Daoy (cell line): ENCODE results near the gene FAM3C. TPM values are rescaled to one million over a fixed set of nuclear protein-coding genes. Genes with fewer than 3 reads are reported as not detected.

Experiments used
- DNase-seq: peaks from one replicate; pipeline ENCODE4 v3.0.0-alpha.2; 2015; ENCODE audit warnings: low read depth
- total RNA-seq: library from RNA; depleted of rRNA; stranded (reverse); fragments of >200 nt; shearing (Covaris generic); gene quantifications from 2 replicates; pipeline ENCODE4 v1.2.3, GENCODE V29; 2014

The FAM3C gene
- total RNA-seq, 1 experiment from 2014 or later: 86.6 TPM

- no peak for DNase-seq
Measured at GRCh38 chr7:121379930-121380329, 16.2 kb downstream of the FAM3C start.

GRCh38 chr7:121376979-121377378 is 19.1 kb downstream of the FAM3C start:
- DNase-seq: no peak

DNA sequence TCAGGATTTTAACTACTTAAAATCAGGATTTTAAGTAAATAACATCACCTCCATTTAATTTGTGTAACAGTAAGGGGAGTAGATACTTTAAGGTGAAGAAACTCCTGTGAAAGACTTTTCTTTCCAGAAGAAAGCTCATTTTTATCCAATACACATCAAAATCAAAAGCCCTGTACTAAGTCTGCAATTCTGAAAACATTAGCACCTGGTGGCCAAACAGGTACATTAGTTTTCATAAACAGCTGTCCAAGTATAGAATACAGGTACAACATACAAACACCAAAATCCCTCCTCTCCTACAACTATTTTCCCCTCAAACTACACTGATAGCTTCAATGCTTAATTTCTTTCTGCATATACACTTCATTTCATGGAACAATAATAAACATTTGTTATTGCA is 22.9 kb downstream of the FAM3C start:
- DNase-seq: no peak

GRCh38 chr7:121372376-121373010 is 23.6 kb downstream of the FAM3C start:
- no peak for DNase-seq

GRCh38 chr7:121371883-121372282 is 24.2 kb downstream of the FAM3C start:
- no peak for DNase-seq

GRCh38 chr7:121371367-121371766 is 24.7 kb downstream of the FAM3C start:
- no peak for DNase-seq

- no peak for DNase-seq
Measured at GRCh38 chr7:121369462-121369861, 26.6 kb downstream of the FAM3C start.

DNA sequence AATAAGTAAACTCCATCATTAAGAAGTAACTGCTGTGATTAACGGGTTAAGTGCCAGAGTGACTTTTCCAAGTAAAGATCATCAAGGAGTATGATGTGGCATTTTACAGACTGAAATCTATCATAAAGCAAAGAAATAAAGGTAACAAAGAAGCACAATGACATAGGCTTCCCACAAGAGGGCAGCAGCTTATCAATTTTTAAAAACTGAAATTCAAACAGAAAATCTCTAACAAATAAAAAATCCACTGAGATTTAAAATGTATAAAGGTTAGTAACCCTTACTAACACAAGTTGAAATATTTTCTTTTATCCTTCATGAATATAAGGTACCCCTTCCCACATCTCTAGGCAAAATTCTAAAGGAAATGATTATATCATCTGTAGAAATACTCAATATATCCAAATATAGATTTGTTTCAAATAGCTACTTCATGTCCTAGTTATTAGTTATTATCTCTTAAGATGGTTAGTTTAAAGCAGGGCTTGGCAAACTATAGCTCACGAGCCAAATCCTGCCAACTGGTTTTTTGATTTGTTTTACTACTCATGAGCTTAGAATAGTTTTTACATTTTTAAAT is 29.2 kb downstream of the FAM3C start:
- peak; percentile 37 for DNase-seq

- no peak for DNase-seq
Measured at GRCh38 chr7:121360564-121360963, 35.5 kb downstream of the FAM3C start.

DNA sequence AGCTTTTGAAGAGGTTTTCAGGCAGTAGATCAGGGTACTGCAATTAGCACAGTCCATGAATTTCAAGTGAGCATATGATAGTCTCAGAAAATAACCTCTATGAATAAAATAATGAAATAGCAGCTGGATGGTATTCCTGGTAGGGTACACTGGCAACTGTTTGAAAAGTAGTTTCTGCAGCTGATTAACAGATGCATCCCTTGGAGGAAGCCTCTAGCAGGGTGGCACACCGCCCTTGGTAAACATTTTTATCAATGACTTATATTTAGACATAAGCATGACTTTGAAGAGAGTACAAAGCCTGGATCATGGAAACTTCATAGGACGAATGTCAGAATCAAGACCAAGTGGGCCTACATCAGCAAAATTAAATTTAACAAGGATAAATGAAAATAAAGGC is 40.5 kb downstream of the FAM3C start:
- DNase-seq: no peak

GRCh38 chr7:121352323-121352722 is 43.8 kb downstream of the FAM3C start:
- no peak for DNase-seq

- no peak for DNase-seq
Measured at GRCh38 chr7:121351682-121352081, 44.4 kb downstream of the FAM3C start.

DNA sequence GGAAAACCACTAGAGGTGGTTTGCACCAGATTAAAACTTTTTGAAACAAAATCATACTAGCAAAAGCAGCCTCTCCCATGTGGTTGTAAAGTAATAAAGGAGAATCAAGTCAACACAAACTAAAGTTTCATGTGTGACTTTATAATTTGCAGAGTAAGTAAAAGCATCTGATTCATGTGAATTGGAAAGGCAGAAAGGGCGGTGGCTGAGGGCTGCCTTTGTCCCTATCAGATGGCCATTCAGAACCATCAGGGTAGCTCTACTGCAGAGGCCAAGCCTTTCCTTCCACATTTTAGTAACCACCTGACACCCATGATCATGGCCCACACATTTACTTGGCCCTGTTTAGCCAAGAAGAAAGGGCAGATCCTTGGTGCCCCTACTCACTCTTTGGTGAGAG is 51.6 kb downstream of the FAM3C start:
- DNase-seq: no peak

- DNase-seq: no peak
Measured at GRCh38 chr7:121344093-121344492, 52.0 kb downstream of the FAM3C start.

- no peak for DNase-seq
Measured at GRCh38 chr7:121343302-121343701, 52.8 kb downstream of the FAM3C start.

GRCh38 chr7:121342631-121343030 is 53.5 kb downstream of the FAM3C start:
- DNase-seq: no peak

DNA sequence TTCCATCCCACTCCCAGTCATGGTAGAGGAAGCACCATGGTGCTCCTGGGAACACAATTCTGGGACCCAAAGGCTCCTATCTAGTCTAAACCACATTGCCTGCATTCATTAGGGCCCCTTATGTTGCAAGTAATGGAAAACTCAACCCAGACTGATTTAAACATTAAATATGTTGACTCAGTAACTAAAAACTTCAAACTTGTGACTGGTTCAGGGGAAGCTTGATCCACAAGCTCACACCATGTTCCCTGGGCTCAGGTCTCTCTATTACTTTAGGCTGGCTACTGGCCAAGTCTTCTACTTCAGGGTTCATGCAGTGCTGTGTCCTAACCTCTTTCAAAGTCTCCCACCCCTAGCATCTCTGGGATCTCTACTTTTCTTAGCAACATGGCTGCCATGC is 54.2 kb downstream of the FAM3C start:
- DNase-seq: no peak

DNA sequence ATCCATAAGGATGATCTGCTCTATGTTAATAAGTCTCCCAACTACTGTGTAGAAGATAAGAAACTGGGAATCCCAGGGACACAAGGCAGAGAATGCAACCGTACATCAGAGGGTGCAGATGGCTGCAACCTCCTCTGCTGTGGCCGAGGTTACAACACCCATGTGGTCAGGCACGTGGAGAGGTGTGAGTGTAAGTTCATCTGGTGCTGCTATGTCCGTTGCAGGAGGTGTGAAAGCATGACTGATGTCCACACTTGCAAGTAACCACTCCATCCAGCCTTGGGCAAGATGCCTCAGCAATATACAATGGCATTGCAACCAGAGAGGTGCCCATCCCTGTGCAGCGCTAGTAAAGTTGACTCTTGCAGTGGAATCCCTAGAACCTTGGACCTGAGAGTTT is 57.0 kb downstream of the FAM3C start:
- no peak for DNase-seq

GRCh38 chr7:121337398-121337797 is 58.7 kb downstream of the FAM3C start:
- DNase-seq: peak; percentile 36

GRCh38 chr7:121336579-121336978 is 59.5 kb downstream of the FAM3C start:
- no peak for DNase-seq

DNA sequence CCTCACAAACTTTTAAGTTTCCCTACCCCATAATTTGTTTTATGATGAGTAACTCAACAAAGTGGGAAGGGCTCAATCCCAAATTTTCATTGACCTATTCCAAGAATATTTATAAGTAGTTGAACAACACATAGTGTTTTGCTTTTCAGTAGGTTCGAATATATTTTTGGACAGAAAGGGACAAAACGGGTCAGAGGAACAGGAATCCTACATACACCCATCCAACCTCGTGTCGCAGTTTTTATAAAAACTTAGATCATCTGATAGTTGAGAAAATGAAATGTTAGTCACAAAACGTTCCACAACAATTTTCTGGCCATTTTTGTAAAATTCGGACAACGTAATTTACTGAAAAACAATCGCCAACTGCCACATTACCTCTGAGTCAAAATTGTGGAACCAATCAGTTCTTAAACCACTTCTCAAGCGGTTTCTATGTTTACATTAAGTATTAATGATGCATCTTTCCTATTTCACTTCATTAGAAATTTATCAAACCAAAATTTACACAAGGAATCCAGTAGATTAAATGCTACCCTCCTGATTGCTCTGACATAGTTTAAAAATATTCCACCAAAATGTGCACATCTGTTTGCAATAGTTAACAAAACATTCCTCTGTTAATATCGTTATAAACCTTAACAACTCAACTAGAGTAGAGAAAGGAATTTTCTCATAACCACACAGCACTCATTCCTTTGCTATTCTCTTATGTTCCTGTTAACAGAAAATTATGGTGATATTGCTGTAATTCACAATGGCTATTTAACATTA is 61.0 kb downstream of the FAM3C start:
- DNase-seq: no peak

GRCh38 chr7:121334376-121334775 is 61.7 kb downstream of the FAM3C start:
- DNase-seq: no peak

- no peak for DNase-seq
Measured at GRCh38 chr7:121331574-121331973, 64.5 kb downstream of the FAM3C start.
